Karpas-422 (cell line): ENCODE results near the gene KATNAL2. TPM values are rescaled to one million over a fixed set of nuclear protein-coding genes. Genes with fewer than 3 reads are reported as not detected.

Experiments used
- DNase-seq: peaks from one replicate; pipeline ENCODE4 v3.0.0-alpha.2; 2015
- H2AFZ ChIP-seq: fragments of 200-600 bp; sonication (generic); 2 replicates; pipeline ENCODE4 v1.6.1; 2014; ENCODE audit warnings: antibody characterized with exemption, low read length, mixed read lengths
- H3K27ac ChIP-seq: fragments of 200-600 bp; sonication (generic); 2 replicates; pipeline ENCODE4 v1.5.1; 2014; ENCODE audit warnings: mild to moderate bottlenecking, low read length, moderate library complexity
- H3K27me3 ChIP-seq: fragments of 200-600 bp; sonication (generic); 2 replicates; pipeline ENCODE4 v1.6.1; 2014; ENCODE audit warnings: low read length, mixed read lengths
- H3K36me3 ChIP-seq: fragments of 200-600 bp; sonication (generic); 2 replicates; pipeline ENCODE4 v1.6.1; 2014; ENCODE audit warnings: low read length, mixed read lengths; ENCODE audit not compliant: insufficient read depth
- H3K4me1 ChIP-seq: fragments of 200-600 bp; sonication (generic); 2 replicates; pipeline ENCODE4 v1.6.1; 2014; ENCODE audit warnings: mild to moderate bottlenecking, low read length, mixed read lengths
- H3K4me2 ChIP-seq: fragments of 200-600 bp; sonication (generic); 2 replicates; pipeline ENCODE4 v1.6.1; 2014; ENCODE audit warnings: low read length, low read depth, mild to moderate bottlenecking; ENCODE audit not compliant: poor library complexity, severe bottlenecking
- H3K4me3 ChIP-seq: fragments of 200-600 bp; sonication (generic); 2 replicates; pipeline ENCODE4 v1.5.1; 2014; ENCODE audit warnings: mild to moderate bottlenecking, antibody characterized with exemption, low read length, mixed read lengths
- H3K79me2 ChIP-seq: fragments of 200-600 bp; sonication (generic); 2 replicates; pipeline ENCODE4 v1.6.1; 2014; ENCODE audit warnings: mild to moderate bottlenecking, low read length, mixed read lengths
- H3K9ac ChIP-seq: fragments of 200-600 bp; sonication (generic); 2 replicates; pipeline ENCODE4 v1.6.0; 2014; ENCODE audit warnings: low read length
- H3K9me2 ChIP-seq: fragments of 200-600 bp; sonication (generic), shearing (Covaris generic); replicated peaks from 2 replicates; pipeline ENCODE4 v1.6.0; 2014; ENCODE audit warnings: mild to moderate bottlenecking, low read length, moderate library complexity; ENCODE audit not compliant: insufficient read depth
- H3K9me3 ChIP-seq: fragments of 300-700, 200-600 bp; sonication (generic); 2 replicates; pipeline ENCODE4 v1.6.1; 2014; ENCODE audit warnings: low read length, mixed read lengths
- H4K20me1 ChIP-seq: fragments of 200-600 bp; sonication (generic); 2 replicates; pipeline ENCODE4 v1.6.1; 2014; ENCODE audit warnings: mild to moderate bottlenecking, antibody characterized with exemption, low read length, low read depth; ENCODE audit not compliant: insufficient read depth
- total RNA-seq: library from RNA; depleted of rRNA; stranded (reverse); fragments of >200 nt; shearing (Covaris generic); gene quantifications from 2 replicates; pipeline ENCODE4 v1.2.3, GENCODE V29; 2014; ENCODE audit warnings: low replicate concordance

Gene KATNAL2
- total RNA-seq, 1 experiment from 2014 or later: 29.5 TPM

DNA sequence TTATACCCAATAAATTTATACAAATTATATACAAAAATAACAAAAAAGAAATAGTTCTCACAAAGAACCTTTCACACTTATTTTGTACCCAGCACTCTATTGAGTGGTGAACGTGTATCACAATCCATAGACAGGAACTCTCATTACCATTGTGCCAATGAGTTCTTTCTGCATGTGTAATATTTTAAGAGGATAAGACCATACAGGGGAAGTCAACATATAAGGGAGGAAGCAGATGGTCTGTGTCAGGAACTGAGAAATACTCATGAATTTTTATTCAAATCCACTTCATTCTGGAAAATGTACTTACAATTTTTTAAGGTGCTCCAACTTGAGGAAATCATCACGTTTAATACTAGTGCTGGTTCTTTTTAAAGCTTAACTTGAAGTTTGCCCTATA lies 145.1 kb downstream of the KATNAL2 start:
- no peak for DNase-seq
- Histone ChIP-seq H3K4me3 (no peak overlapping the region), H4K20me1 (no peaks in the 10 kb centered on the region), H2AFZ (no peak overlapping the region), H3K27ac (no peak overlapping the region), H3K4me2 (no peak overlapping the region), H3K36me3 (no peaks in the 10 kb centered on the region; the same call in 1 of the 2 replicates), H3K9me3 (no peaks in the 10 kb centered on the region), H3K9ac (no peak overlapping the region), H3K4me1 (no peaks in the 10 kb centered on the region), H3K27me3 (no peaks in the 10 kb centered on the region), H3K9me2 (no peaks in the 10 kb centered on the region), H3K79me2 (no peaks in the 10 kb centered on the region)

DNA sequence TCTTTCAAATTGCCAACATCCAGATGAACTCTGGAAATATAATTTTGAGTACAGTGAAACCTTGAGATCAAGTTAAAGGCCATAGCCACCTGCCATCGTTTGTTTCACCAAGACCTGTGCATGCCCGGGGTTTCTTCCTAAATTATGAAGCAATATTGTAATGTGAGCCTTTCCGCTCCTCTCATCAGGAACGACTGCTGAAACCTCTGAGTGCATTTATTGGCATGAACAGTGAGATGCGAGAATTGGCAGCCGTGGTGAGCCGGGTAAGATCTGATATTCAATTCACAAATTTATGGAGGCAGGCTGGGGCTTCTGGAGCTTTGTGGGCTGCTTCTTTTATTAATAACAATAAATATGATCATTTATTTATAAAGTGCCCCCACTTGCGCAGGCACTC lies 145.7 kb downstream of the KATNAL2 start:
- Histone ChIP-seq H2AFZ (no peak overlapping the region), H4K20me1 (no peaks in the 10 kb centered on the region), H3K4me2 (no peak overlapping the region), H3K27me3 (no peaks in the 10 kb centered on the region), H3K4me1 (no peaks in the 10 kb centered on the region), H3K4me3 (no peak overlapping the region), H3K9me2 (no peaks in the 10 kb centered on the region), H3K27ac (no peak overlapping the region), H3K9ac (no peak overlapping the region), H3K79me2 (no peaks in the 10 kb centered on the region), H3K9me3 (no peaks in the 10 kb centered on the region), H3K36me3 (no peaks in the 10 kb centered on the region; the same call in 1 of the 2 replicates)
- no peak for DNase-seq

DNA sequence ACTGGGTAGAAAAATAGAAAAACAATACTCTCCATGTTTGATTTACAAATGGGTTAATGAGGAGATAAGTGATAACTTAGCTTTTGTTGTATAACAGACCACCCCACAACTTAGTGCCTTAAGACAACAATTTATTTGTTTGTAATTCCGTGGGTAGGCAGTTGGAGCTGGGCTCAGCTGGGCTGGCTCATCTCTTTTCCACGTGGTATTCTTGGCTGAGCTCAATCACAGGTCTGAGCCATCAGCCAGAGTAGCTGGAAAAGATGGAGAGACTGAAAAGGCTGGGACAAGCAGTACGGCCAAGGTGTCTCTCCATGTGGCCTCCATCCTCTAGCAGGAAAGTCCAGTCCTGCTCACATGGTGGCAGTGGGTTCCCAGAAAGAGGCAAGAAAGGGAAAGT lies 150.2 kb downstream of the KATNAL2 start:
- no peak overlapping the region for H3K27ac ChIP-seq
- H3K9ac ChIP-seq: no peak overlapping the region
- H3K4me3 ChIP-seq: no peak overlapping the region

DNA sequence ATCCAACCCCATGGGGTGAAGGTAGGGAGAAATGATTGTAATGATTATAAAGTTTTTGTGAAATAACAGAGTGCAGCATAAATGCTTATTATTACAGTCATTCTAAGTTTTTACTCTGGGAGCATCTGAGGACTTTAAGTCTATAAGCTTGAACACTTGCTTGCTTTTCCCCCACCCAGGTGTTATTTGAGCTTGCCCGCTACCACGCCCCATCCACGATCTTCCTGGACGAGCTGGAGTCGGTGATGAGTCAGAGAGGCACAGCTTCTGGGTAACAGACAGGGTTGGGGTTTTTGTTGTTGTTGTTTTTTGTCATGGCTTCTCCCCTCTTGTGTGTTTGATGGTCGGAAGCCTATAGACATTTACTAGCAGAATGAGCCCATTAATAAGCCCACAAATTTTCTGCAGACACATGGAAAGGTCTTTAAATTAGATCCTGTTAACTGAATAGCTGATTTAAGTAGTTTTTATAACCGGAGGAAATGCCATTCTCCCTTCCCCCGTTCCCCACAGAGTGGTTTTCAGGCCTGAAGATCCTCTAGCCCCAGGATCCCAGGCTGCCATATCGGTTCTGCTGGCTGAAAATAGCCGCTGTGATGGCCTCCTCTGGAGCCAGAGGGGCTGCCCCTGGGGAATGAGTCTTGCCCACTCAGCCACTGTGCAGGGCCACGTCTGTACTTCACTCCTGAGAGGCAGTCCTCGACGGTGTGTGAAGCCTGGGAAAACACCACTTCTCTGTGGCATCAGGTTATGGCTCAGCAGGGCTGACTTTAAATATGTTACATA lies 157.9 kb downstream of the KATNAL2 start:
- no peak overlapping the region for H3K4me2 ChIP-seq
- H3K9me3 ChIP-seq: no peaks in the 10 kb centered on the region
- H3K4me3 ChIP-seq: no peak overlapping the region
- H3K9me2 ChIP-seq: no peaks in the 10 kb centered on the region
- H3K27me3 ChIP-seq: no peaks in the 10 kb centered on the region
- no peak overlapping the region for H3K9ac ChIP-seq
- H3K36me3 ChIP-seq: no peaks in the 10 kb centered on the region
- DNase-seq: no peak
- H4K20me1 ChIP-seq: no peaks in the 10 kb centered on the region
- H2AFZ ChIP-seq: no peak overlapping the region
- no peak overlapping the region for H3K27ac ChIP-seq
- H3K79me2 ChIP-seq: no peaks in the 10 kb centered on the region
- H3K4me1 ChIP-seq: no peaks in the 10 kb centered on the region

More for the DNA sequence above, 150.2 kb downstream of the KATNAL2 start:
- no peak overlapping the region for H2AFZ ChIP-seq
- no peaks in the 10 kb centered on the region for H4K20me1 ChIP-seq
- H3K4me1 ChIP-seq: no peaks in the 10 kb centered on the region
- H3K36me3 ChIP-seq: no peaks in the 10 kb centered on the region
- no peaks in the 10 kb centered on the region for H3K9me2 ChIP-seq
- DNase-seq: no peak
- no peak overlapping the region for H3K4me2 ChIP-seq
- H3K79me2 ChIP-seq: no peaks in the 10 kb centered on the region
- H3K27me3 ChIP-seq: no peaks in the 10 kb centered on the region
- H3K9me3 ChIP-seq: no peaks in the 10 kb centered on the region

DNA sequence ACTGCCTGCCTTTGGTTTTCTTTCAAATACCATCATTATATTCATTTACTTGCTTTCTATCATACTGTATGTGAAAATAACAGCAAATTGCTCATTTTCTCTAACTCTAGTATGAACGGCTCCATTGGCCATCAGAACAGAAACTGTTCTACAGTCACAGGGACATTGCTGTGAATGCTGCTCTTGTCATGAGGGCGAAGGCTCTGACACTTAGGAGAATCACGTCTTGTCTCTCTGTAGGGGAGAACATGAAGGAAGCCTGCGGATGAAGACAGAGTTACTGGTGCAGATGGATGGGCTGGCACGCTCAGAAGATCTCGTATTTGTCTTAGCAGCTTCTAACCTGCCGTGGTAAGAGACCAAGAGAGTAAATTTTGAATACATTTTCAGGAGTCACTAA lies 159.7 kb downstream of the KATNAL2 start:
- DNase-seq: no peak

DNA sequence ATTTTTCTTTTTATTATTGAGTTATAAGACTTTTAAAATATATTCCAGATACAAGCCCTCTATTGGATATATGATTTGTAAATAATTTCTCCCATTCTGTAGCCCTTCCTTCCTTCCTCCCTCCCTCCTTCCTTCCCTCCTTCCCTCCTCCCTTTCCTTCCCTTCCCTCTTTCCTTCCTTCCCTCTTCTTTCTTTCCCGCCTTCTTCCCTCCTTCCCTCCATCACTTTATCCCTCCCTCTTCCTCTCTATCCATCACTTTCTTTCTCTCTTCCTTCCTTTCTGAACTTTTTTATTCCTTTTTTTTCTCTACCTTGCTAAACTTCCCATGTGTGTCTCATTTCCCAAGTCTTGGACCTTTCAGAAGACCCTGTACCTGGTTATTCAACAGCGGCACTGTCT lies 163.5 kb downstream of the KATNAL2 start:
- H3K4me3 ChIP-seq: no peak overlapping the region

More for the DNA sequence above, 159.7 kb downstream of the KATNAL2 start:
- H3K79me2 ChIP-seq: no peaks in the 10 kb centered on the region
- no peak overlapping the region for H2AFZ ChIP-seq
- no peak overlapping the region for H3K4me2 ChIP-seq
- H3K9me3 ChIP-seq: no peaks in the 10 kb centered on the region
- H3K36me3 ChIP-seq: no peaks in the 10 kb centered on the region
- H3K9ac ChIP-seq: no peak overlapping the region
- H3K27ac ChIP-seq: no peak overlapping the region
- no peak overlapping the region for H3K4me3 ChIP-seq
- no peaks in the 10 kb centered on the region for H4K20me1 ChIP-seq
- no peaks in the 10 kb centered on the region for H3K27me3 ChIP-seq
- no peaks in the 10 kb centered on the region for H3K9me2 ChIP-seq
- no peaks in the 10 kb centered on the region for H3K4me1 ChIP-seq

DNA sequence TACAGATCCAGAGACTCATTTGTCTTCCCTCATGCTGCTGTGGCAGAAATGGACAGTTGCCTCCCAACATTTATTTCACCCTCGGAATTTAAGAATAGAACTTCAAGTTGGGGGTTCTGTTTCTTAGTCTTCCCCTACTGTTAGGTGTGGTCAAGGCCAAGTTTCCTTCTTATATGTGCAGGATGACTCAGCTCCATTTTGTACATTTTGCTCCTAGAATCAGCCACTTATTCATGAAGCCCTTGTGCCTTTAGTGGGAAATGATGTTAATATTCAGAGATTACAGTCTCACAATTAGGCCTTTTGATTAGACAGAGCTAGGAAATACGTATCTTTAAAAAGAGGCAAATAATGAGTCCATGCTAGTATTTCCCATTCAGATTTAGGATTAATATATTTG lies 164.2 kb downstream of the KATNAL2 start:
- H3K9ac ChIP-seq: no peak overlapping the region
- no peaks in the 10 kb centered on the region for H3K4me1 ChIP-seq
- DNase-seq: no peak
- H2AFZ ChIP-seq: no peak overlapping the region
- H3K27me3 ChIP-seq: no peaks in the 10 kb centered on the region
- no peaks in the 10 kb centered on the region for H3K36me3 ChIP-seq
- no peaks in the 10 kb centered on the region for H3K9me2 ChIP-seq
- H3K4me3 ChIP-seq: no peak overlapping the region
- no peaks in the 10 kb centered on the region for H3K79me2 ChIP-seq
- no peak overlapping the region for H3K4me2 ChIP-seq
- H4K20me1 ChIP-seq: no peaks in the 10 kb centered on the region
- no peak overlapping the region for H3K27ac ChIP-seq
- no peaks in the 10 kb centered on the region for H3K9me3 ChIP-seq

More for the DNA sequence above, 163.5 kb downstream of the KATNAL2 start:
- Histone ChIP-seq H3K9ac (no peak overlapping the region), H3K36me3 (no peaks in the 10 kb centered on the region), H3K4me2 (no peak overlapping the region), H4K20me1 (no peaks in the 10 kb centered on the region), H3K27ac (no peak overlapping the region), H3K9me2 (no peaks in the 10 kb centered on the region), H3K9me3 (no peaks in the 10 kb centered on the region), H3K27me3 (no peaks in the 10 kb centered on the region), H3K79me2 (no peaks in the 10 kb centered on the region), H2AFZ (no peak overlapping the region), H3K4me1 (no peaks in the 10 kb centered on the region)
- DNase-seq: no peak

DNA sequence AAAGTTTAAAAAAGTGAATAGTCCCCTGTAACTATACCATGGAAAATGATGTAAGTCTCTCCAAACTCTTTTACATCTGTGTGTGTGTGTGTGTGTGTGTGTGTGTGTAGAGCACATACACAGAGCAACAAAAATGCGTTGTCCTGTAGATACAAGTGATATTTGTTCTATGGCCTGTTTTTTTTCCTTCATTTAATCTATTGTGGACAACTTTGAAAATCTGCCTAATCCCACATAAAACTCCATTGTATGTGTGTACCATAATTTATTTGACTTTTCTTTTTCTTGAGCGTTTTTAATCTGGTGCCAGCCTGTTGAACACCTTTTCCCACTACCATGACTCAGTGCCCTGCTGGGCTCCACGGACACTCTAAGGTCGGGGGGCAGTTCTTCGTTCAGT lies 170.3 kb downstream of the KATNAL2 start:
- Histone ChIP-seq H3K9ac (no peak overlapping the region), H3K36me3 (no peaks in the 10 kb centered on the region), H3K27ac (no peak overlapping the region), H3K4me2 (no peak overlapping the region), H3K4me1 (peaks cover 11% of the 10 kb centered on the region), H4K20me1 (no peaks in the 10 kb centered on the region), H3K79me2 (no peaks in the 10 kb centered on the region), H2AFZ (no peak overlapping the region), H3K9me3 (no peaks in the 10 kb centered on the region), H3K9me2 (no peaks in the 10 kb centered on the region), H3K4me3 (no peak overlapping the region), H3K27me3 (no peaks in the 10 kb centered on the region)
- no peak for DNase-seq
